GM19468 (cell line): ENCODE data around the gene SLCO4A1.

Experiments
- ATAC-seq: cut with Tn5 transposase; IDR thresholded peaks from one replicate; pipeline ENCODE4 v1.9.1; 2021; ENCODE audit warnings: mild to moderate bottlenecking, moderate library complexity, moderate number of reproducible peaks; ENCODE audit not compliant: unreplicated experiment; ENCODE audit errors: extremely low read depth

SLCO4A1 gene

GRCh38 chr20:62635232-62635631 is 7.1 kb upstream of the SLCO4A1 start:
- ATAC-seq: no peak

GRCh38 chr20:62635852-62636251 is 6.5 kb upstream of the SLCO4A1 start:
- no peak for ATAC-seq

- no peak for ATAC-seq
These were observed 5.9 kb upstream of the SLCO4A1 start for GRCh38 chr20:62636446-62636845.

- ATAC-seq: no peak
These were observed 5.2 kb upstream of the SLCO4A1 start for GRCh38 chr20:62637110-62637509.

GRCh38 chr20:62637521-62638054 is 4.7 kb upstream of the SLCO4A1 start:
- ATAC-seq: no peak

- ATAC-seq: no peak
These were observed 4.2 kb upstream of the SLCO4A1 start for GRCh38 chr20:62638055-62638570.

- no peak for ATAC-seq
These were observed 3.5 kb upstream of the SLCO4A1 start for GRCh38 chr20:62638679-62639406.

GRCh38 chr20:62639765-62640164 is 2.5 kb upstream of the SLCO4A1 start:
- ATAC-seq: no peak

- ATAC-seq: no peak
These were observed 1.4 kb upstream of the SLCO4A1 start for GRCh38 chr20:62640870-62641269.

GRCh38 chr20:62641321-62642050 is 817 bp upstream of the SLCO4A1 start:
- no peak for ATAC-seq

- ATAC-seq: no peak
These were observed 590 bp downstream of the SLCO4A1 start for GRCh38 chr20:62642666-62643520.

GRCh38 chr20:62643521-62644043 is 1.3 kb downstream of the SLCO4A1 start:
- no peak for ATAC-seq

- no peak for ATAC-seq
These were observed 1.9 kb downstream of the SLCO4A1 start for GRCh38 chr20:62644044-62644795.

GRCh38 chr20:62644802-62645496 is 2.6 kb downstream of the SLCO4A1 start:
- ATAC-seq: no peak

GRCh38 chr20:62645613-62646012 is 3.3 kb downstream of the SLCO4A1 start:
- no peak for ATAC-seq

GRCh38 chr20:62646851-62647520 is 4.7 kb downstream of the SLCO4A1 start:
- ATAC-seq: no peak

GRCh38 chr20:62647521-62648317 is 5.4 kb downstream of the SLCO4A1 start:
- ATAC-seq: no peak
